ENCODE measurements around the gene ZNF341. TPM values are rescaled to one million over a fixed set of nuclear protein-coding genes. Genes with fewer than 3 reads are reported as not detected.

The ZNF341 gene
- total and polyA plus RNA-seq, 9 of the 15 experiments (the other 6 are each of a cell fraction or from before 2014, with no cell fraction given) = 0.08 to 2.6 (median 1.0) TPM

DNA sequence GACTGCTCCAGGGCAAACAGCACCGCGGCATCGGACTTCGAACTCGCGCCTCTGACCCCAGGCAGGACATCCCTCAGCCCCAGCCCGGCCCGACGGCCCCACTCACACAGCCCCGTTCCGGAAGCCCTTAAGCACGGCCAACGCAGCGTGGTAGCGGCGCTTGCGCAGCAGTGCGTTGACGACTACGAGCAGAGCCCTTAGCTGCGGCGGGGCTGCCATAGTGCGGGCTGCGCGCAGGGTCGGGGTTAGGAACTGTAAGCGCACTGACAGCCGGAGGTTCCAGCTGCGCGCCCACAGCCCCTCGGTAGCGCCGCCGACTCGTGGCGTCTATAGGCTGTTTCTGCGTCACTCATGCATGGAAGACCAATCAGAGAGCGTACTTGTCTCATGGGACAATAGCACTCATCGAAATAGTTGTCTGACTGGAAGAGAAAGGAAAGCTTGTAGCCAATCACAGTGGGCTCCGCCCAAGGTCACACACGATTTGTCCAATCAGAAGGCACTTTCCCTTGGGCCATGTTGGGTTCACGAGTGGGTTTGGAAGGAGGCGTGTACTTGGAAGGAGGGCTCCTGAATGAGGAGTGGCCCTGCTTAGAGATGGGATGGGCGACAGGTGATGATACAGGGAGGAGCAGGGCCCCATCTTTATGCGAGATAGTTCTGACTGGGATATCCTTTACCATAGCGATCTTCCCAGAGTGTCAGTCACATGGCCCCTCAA, 11.6 kb upstream of the ZNF341 start, which contains the start of gene PXMP4 (continued):
- TF ChIP-seq SIN3A (IDR thresholded peaks at IDR 0.05; ENCODE audit: borderline replicate concordance in 2 of 2, control insufficient read depth in 1 of 2, low read depth in 2 of 2, low read length in 2 of 2) = peak in 1 of 2 experiments; percentile 94; a peak in 2 of 4 replicates
- TF ChIP-seq, protein P1, sequence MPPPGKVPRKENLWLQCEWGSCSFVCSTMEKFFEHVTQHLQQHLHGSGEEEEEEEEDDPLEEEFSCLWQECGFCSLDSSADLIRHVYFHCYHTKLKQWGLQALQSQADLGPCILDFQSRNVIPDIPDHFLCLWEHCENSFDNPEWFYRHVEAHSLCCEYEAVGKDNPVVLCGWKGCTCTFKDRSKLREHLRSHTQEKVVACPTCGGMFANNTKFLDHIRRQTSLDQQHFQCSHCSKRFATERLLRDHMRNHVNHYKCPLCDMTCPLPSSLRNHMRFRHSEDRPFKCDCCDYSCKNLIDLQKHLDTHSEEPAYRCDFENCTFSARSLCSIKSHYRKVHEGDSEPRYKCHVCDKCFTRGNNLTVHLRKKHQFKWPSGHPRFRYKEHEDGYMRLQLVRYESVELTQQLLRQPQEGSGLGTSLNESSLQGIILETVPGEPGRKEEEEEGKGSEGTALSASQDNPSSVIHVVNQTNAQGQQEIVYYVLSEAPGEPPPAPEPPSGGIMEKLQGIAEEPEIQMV (tag; conservative IDR thresholded peaks at IDR 0.05; ENCODE audit: low read depth) = no peak
- no peak for TF ChIP-seq SOX6 (IDR thresholded peaks at IDR 0.05)
- TF ChIP-seq JUN (IDR thresholded peaks at IDR 0.05; ENCODE audit: borderline replicate concordance, low read depth, low read length) = no peak
- no peak for TF ChIP-seq JUN (CRISPR knock-in tag; IDR thresholded peaks at IDR 0.05; ENCODE audit: borderline replicate concordance)
- TF ChIP-seq ZBTB17 (CRISPR knock-in tag; IDR thresholded peaks at IDR 0.05) = no peak
- TF ChIP-seq POLR2B (IDR thresholded peaks at IDR 0.05; ENCODE audit: low read depth, partially characterized antibody) = peak; percentile 18
- TF ChIP-seq ETS2 (tag; IDR thresholded peaks at IDR 0.05; ENCODE audit: borderline replicate concordance, poor library complexity, severe bottlenecking) = no peak
- TF ChIP-seq MAZ (CRISPR knock-in tag; conservative IDR thresholded peaks at IDR 0.05 in 1 of 2, IDR thresholded peaks at IDR 0.05 in 1 of 2) = peak; percentile 33 to 56; a peak in 2 of 4 replicates
- TF ChIP-seq POLR2AphosphoS2 (IDR thresholded peaks at IDR 0.05; ENCODE audit: low read length) = no peak
- no peak; a peak in 1 of 4 replicates for TF ChIP-seq KDM1A (IDR thresholded peaks at IDR 0.05)
- no peak for TF ChIP-seq RBM14 (IDR thresholded peaks at IDR 0.05; ENCODE audit: borderline replicate concordance, insufficient read depth, low read depth, low read length)
- peak; percentile 71 for TF ChIP-seq VEZF1 (CRISPR knock-in tag; IDR thresholded peaks at IDR 0.05)
- TF ChIP-seq MTA3 (IDR thresholded peaks at IDR 0.05; ENCODE audit: borderline replicate concordance) = peak; percentile 82
- no peak for TF ChIP-seq KAT2B (IDR thresholded peaks at IDR 0.05; ENCODE audit: low read depth, low read length)
- TF ChIP-seq PML (IDR thresholded peaks at IDR 0.05; ENCODE audit: low read length) = no peak; the same call in 1 of the 2 replicates
- TF ChIP-seq NCOA4 (IDR thresholded peaks at IDR 0.05; ENCODE audit: partially characterized antibody) = no peak
- no peak for TF ChIP-seq PRPF4 (IDR thresholded peaks at IDR 0.05; ENCODE audit: insufficient read depth, low read depth, low read length, poor library complexity, severe bottlenecking)
- TF ChIP-seq ZFX (CRISPR knock-in tag; IDR thresholded peaks at IDR 0.05) = peak; percentile 42; the same call in 1 of the 2 replicates
- TF ChIP-seq ZBTB49 (CRISPR knock-in tag; IDR thresholded peaks at IDR 0.05; ENCODE audit: borderline replicate concordance) = no peak
- TF ChIP-seq HMG20B (CRISPR knock-in tag; IDR thresholded peaks at IDR 0.05) = no peak
- no peak for TF ChIP-seq MIER1 (IDR thresholded peaks at IDR 0.05; ENCODE audit: low read depth)
- peak; percentile 80 for TF ChIP-seq CC2D1A (IDR thresholded peaks at IDR 0.05)

Data from K562 (cell line).